GM12873 (cell line): ENCODE results near the gene CAPN15.

Experiments
- CTCF ChIP-seq: IDR thresholded peaks from 2 replicates; pipeline ENCODE4 v1.5.1; 2012; ENCODE audit warnings: low read depth, mild to moderate bottlenecking, moderate library complexity, low read length, control low read depth; ENCODE audit not compliant: insufficient read depth; ENCODE audit errors: missing control alignments

The CAPN15 gene

GRCh38 chr16:589658-590187 is 62.2 kb downstream of the CAPN15 start, which contains the start of gene RAB40C:
Gene RAB40C, plus strand, starts transcription at chr16:590066. Its CDS starts 226 bp downstream, at chr16:590292.
- peak; percentile 3 for TF ChIP-seq CTCF

- TF ChIP-seq CTCF: no peak
Observed at GRCh38 chr16:590188-590814, 62.8 kb downstream of the CAPN15 start.

GRCh38 chr16:590815-591200 is 63.3 kb downstream of the CAPN15 start:
- TF ChIP-seq CTCF: no peak

- no peak for TF ChIP-seq CTCF
Observed at GRCh38 chr16:591231-591630, 63.7 kb downstream of the CAPN15 start.

- no peak for TF ChIP-seq CTCF
Observed at GRCh38 chr16:591892-592517, 64.5 kb downstream of the CAPN15 start.

GRCh38 chr16:592518-593306 is 65.2 kb downstream of the CAPN15 start:
- no peak for TF ChIP-seq CTCF

GRCh38 chr16:593406-593805 is 65.9 kb downstream of the CAPN15 start:
- no peak for TF ChIP-seq CTCF
